HL-60/S4 treated with phorbol 12-myristate 13-acetate at 8.2 ng/mL for 4 days and 3 days (cell line): ENCODE results near the gene NRIP3.

Source experiments
- in situ Hi-C: fragments of 300-500 bp; cut with MboI; formaldehyde crosslinking; loops from 2 replicates; pipeline ENCODE4 v1.15.0; 2022; ENCODE audit warnings: low sequenced_read_pairs

Gene NRIP3

DNA sequence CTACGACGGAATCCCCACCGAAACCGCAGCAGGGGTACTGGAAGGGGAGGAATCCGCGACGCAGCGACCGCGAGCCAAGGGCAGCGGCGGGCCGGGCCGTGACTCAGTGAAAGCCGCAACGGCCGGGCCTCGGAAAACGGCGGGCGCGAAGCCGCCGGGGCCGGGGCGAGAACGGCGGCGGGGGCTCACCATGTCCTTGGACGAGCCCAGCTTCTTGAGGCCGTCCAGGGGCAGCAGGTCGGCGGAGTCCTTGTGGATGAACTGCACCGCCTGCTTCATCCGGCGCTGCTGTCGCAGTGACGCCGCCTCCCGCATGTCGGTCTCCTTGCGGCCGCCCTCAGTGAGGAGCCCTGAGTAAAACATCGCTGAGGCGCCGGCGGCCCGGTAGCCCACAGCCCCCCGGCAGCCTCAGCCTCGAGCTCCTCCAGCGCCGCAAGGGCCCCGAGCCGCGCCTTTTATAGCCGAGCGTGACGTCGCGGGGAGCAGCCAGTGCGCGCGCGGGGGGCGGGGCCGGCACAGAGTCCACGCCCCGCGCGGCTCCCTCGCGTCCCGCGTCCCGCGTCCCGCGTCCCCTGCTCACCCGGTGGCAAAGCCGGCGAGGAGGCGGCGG is at the start of gene NRIP3:
TSS of gene NRIP3 (minus strand) at position 429 of the 610 bp plus-strand sequence. CDS start at position 363, 66 bp downstream.
- in situ Hi-C loops: no loop called here

DNA sequence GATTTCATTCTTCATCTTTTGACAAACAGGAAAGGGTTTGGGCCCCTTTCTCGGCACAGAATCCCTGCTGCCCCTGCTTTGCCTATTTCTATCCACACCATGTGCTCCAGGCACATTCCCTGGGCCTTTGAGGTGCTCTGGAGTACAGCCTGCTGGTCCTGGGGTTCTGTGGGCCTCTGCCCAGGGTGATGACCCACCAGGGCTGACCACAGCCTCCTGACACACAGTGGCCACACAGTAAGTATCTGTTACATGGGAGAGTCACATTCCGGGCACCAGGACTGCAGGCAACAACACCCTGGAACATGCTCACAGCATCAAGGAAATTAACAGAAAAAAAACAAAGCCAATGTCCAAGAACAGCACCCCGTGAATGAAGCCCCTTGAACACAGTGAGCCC is 48.5 kb upstream of the NRIP3 start:
- in situ Hi-C loops: no loop called here

DNA sequence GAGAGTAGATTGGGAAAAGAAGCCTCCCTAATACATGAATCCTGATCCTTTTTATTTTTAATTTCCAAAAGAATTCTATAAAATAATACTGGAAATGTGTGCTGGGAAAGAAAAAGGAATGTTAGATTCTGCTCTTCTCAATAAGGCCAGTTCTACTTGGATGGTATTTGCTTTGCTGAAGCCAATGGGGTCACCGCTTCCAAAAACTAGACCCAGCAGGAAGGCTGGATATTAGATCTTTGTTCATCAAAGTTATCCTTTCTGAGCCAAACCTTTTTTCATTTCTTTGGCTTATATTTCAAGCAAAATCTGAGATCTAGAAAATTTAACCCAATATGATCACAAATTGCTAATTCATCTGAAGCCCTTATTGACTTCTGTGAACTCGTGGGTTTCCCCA is 46.2 kb upstream of the NRIP3 start:
- in situ Hi-C loops: no loop called here

DNA sequence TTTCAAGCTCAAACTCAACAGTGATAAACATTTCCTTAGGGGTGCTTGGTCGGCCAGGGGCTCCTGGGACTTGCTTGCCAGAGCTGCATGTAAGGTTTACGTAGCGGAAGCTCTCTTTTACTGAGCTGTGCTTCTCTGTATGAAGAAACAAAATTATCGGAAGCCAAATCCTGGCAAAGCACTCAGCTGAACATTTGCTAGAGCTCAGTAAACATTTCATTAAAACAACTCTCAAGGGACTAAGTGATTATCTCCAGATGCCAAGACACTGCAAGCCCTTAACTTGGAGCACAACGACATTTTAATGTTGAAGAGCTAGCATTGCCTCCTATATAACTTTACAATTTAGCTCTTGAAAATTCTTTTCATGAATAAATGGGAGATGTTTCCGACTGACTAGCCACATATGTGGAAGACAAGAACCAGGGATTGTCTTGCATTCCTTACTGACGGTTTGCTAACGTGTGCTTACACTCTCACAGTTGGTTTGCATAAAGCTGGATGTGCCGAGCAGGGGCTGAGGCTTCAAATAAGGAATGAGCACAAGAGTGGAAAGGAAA is 44.2 kb upstream of the NRIP3 start:
- in situ Hi-C loops: no loop called here

DNA sequence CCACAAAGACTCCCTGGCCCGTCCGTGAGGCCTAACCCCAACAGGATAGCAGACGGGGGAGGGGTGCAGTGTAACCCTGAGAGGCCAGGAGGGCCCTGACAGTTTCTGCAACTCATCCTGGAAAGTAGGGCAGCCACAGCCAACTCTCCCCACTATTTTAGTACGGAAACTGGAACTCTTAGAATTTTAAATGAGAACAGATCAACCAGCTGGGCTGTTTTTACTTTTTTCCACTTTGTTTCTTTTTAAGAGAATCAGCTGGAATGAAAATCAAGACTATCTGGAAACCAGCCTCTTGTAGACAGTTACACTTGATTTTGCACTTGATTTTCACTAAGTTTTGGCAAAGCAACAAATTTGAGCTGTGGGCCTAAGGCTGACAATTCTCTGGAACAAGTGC is 42.7 kb upstream of the NRIP3 start:
- in situ Hi-C loops: no loop called here

DNA sequence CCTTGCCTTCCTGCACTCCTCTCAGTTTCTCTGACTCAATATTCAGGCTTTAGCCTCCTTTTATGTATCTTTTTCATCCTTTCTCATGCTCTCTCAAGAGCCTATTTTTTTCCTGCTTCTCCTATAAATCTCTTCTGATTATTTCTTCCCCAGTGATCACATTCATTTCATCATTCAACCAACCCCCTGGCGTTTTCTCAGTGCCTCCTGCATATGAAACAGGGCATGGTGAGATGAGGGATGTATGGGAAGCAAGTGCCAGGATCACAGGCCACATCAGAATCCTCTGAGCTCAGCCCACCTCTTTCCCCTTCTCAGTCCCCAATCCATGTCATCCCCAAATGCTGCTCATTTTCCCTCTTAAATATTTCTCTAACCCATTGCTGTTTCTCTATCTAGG is 38.7 kb upstream of the NRIP3 start:
- in situ Hi-C loops: no loop called here

DNA sequence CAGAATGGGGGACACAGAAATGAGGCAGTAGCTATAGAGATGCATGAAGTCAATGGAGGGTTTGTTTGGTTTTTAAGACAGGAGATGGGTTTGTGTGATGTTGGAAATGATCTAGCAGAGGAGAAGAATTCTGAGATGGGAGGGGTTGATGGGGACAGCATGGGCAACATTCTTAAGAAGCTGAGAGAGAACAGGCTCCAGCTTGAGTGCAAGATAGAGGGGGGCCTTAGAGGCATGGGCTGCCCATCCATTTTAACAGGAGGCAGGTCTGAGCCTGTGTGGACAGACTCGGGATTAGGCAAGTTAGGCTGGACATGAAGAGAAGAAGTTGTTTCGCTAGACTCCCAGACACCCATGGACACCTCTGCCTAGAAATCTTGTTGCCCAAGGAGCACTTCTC is 37.9 kb upstream of the NRIP3 start:
- in situ Hi-C loops: no loop called here

DNA sequence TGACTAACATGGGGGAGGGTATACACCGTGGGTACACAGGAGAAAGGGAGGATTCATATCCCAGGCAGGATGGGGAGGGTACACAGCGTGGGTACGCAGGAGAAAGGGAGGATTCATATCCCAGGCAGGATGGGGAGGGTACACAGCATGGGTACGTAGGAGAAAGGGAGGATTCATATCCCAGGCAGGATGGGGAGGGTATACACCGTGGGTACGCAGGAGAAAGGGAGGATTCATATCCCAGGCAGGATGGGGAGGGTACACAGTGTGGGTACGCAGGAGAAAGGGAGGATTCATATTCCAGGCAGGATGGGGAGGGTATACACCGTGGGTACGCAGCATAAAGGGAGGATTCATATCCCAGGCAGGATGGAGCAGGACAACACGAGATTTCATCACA is 36.6 kb upstream of the NRIP3 start:
- in situ Hi-C loops: no loop called here

DNA sequence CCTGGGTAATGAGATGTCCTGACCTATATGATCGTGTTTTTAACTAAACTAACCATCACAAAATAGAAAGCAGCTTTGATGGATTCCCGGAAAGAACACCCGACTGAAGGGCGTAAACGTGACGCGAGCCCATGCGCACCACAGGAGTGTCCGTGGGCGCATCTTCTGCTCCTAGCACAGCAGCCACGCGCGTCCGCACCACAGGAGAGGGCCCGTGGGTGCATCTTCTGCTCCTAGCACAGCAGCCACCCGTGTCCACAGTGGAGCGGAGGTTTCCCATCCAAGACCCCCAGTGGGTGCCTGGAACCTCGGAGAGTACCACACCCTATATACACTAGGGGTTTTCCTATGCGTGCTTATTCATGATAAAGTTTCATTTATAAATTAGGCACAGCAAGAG is 36.1 kb upstream of the NRIP3 start:
- in situ Hi-C loops: no loop called here

DNA sequence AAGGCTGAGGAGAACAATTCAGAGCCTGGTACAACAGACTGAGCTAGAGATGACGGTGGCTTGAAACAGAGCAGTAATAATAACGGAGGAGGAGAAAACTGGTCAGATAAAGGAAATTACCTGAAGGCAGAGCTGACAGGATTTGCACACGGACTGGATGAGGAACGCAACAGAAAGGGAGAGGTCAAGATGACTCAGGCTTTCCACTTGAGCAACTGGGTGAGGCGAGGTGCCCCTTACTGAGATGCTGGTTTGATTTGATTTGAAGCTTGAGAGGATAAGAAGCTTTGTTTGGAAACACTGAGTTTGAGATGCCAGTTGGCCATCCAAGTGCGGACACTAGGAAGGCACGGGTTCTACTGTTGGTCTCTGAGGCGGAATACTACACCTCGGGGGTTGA is 35.4 kb upstream of the NRIP3 start:
- in situ Hi-C loops: no loop called here

DNA sequence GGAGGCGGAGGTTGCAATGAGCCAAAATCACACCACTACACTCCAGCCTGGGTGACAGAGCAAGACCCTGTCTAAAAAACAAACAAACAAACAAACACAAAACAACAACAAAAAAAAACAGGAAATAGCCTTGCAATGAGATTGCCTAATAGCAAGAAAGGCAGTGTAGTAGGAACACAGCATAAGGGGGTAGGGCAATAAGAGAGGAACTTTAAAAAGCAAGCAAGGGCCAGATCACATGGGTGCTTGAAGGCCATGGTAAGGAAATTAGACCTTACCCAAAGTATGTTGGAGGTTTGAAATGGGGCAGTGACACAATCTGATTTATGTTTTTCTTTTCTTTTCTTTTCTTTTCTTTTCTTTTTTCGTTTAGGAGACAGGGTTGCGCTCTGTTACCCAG is 34.7 kb upstream of the NRIP3 start:
- in situ Hi-C loops: no loop called here

DNA sequence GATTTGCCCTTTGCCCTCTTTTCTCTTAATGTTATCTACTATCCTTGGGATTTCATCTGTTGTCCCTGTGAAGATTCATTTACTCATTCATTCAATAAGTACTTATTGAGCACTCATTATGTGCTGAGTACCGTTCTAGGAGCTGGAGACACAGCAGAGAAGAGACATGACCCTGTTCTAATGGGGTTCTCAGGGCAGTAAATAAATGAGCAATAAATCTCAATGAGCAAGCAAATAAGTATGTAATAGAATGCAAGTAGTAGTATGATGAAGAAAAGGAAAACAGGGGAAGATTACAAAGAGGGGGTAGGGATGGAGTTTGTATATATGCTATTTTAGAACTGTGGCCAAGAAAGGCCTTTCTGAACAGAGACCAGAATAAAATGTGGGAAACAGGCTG is 34.2 kb upstream of the NRIP3 start:
- in situ Hi-C loops: no loop called here

DNA sequence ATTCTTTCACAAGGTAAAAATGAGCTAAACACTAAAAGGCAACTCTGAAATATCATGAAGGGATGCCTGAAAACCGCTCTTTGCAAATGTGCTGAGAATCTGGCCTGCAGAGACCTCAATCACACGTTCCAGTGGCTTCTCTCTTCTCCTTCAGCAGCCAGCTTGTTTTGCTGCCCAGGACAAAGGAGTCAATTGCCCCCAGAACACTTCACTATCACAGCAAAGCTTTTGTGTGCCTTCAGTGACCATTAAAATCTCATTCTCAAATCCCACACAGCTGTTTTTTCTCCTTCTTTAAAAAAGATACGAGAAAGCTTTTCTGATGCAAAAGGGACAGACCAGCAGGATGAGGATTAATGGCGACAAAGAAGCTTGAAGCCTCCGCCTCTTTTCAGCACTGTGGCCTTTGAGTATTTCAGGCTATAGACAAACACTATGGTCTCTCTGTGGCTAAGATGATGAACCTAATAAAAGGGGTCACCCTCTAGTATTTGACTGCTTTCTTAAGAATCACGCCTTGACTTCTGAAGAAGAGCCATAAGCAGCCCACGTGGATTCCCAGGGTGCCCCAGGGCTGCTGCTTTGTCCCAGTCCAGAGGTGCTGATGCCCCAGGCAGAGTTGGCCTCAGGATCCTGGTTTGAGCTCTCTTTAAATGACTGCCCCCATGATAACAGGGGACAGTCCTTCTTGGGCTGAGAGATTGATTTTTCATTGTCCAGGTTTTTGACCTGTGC is 33.4 kb upstream of the NRIP3 start:
- in situ Hi-C loops: no loop called here

DNA sequence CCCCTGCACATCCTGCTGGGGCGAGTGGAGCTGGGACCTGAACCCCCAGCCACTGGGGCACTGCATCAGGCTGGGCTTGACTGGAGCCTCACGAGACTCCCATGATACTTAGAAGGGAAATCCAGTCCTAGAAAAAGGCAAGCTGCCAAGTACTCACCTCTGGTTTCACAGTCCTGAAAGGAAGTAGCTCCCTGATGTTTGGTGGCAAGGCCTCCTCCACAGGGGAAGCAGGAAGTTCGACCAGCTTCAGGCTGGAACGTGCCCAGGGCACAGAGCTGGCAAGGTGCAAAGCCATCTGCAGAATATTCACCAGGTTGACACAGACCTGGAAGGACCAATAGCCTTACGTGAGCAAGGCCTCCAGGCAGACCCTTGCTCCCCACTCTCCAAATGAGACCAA is 26.8 kb upstream of the NRIP3 start:
- in situ Hi-C loops: no loop called here

DNA sequence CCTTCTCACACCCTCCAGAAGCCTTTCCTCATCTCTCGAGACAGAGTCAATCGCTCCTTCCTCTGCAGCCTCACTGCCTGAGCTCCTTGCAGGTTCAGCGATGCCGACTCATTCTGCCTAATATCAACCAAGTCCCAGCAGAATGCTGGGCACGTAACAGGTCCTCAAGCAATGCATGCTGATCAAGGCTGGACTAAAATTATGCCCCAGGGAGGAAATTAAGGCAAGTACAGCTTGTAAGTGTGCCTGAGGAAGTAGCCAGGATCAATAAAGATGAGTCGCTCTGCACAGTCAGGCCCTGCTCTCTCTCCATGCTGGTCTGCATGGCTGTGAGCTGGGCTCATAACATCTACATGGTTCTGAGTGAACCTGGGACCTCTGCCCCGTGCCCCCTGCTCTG is 25.6 kb upstream of the NRIP3 start:
- in situ Hi-C loops: no loop called here

DNA sequence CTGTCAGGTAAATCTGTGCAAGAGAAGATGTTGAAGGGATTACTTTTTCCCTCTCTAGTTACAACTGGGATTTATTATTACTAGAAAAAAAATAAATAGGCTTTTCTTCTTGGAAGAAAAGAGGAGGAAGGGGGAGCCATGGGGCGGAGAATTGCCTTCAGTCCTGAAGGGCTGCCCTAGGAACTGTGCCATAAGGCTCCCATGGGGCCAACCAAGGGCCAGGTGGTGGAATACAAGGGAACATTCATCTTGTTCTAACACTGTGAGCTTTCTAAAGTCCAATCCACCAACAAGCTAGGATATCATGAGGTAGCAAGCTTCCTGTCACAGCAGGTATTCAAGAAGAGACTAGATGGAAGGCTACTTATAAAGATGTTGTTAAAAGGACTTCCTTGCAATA is 24.8 kb upstream of the NRIP3 start:
- in situ Hi-C loops: no loop called here

DNA sequence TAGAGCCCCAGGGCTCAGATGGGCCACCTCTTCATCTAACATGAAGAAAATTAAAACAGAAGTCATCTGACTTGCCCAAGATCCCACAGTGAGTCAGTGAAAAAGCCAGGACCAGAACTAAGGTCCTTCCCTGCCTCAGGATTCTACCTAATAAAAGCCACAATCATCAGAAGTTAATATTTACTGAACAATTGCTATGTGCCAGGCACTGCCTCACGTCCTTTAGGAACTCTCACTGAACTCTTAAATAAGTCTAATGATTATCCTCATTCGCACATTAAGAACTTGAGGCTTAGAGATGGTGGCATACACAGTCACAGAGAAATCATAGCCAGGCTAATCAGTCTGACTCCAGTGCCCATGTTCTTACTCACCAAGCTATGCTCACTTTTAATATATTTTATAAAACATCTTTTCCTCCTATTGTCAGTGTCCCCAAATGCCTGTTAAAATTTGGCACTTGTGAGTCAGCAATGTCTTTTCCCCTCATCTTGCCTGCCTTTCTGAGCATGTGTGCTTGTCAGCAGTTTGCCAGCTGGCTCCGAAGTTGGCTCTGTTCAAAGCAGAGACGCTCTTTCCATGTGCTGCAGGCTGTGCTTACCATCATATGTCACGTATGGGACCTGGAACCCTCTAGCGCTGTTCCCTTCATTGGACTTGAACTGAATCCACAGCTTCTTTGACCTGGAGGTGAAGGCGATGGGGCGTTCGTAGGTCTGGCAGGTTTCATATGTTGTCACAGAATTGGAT is 21.5 kb upstream of the NRIP3 start:
- in situ Hi-C loops: no loop called here

DNA sequence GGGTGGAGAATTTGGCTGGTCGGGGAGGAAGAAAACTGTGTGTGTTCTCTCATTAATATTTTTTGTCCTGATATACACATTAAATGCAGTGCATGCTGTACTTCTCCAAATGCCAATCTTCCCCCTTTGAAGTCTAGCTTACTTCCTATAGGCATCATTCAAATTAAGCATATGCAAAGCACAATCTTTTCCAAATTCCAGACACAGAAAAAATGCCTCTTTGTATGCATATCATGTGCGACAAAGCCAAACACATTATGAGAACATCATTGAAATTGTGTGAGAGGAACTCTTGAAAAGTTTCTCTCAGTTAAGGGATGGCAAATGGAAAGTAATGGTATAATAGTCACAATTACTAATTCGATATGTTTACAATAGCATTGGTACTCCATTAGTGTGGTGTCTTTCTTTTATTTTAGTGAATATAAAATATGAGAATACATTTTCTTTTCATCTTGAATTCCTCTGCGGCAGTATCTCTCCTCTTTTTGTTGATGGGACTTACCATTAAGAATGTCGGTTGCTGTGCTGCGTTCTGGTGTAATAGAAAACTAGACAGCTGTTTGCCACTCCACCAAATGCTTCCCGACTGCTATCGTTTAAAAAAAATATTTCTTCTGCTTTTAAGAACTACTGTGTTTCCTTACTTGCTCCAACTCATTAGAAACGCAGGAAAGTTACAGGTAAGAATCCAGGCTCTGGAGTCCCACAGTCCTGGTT is 19.3 kb upstream of the NRIP3 start:
- in situ Hi-C loops: no loop called here

DNA sequence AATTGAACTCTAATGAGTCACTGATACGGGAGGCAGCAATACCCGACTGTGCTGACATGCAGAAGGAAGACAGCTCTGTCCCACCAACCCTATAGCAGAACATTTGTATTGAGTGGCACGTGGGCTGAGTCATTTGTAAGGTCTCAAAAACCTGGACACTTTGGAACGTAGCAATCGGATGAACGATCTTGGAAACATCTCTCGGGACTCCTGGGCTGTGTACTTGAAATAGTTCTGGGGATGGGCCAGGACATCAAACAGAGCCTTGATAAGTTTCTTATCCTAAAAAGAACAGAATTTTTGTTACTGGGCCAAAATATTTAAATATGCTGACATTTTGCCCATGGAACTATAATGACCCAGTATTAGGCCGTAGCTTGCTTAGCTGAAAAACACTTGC is 17.1 kb upstream of the NRIP3 start:
- in situ Hi-C loops: no loop called here

DNA sequence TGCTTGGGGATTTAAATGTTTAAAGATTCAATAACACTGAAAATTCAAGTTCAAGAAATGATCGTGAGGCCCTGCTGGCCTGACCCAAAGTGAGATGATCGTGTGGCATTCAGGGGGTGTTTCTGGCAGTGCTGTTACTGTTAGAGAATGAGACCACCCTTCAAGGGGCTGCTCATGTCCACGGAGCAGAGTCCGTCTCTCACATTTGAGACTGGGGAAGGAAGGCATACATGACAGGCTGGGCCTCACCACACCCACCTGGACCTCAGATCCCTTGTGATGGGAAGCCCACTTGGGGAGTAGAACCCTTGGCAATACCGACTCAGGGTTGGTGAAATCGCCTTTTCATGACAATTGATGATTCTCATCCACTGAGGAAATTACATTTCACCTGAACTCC is 16.1 kb upstream of the NRIP3 start:
- in situ Hi-C loops: no loop called here

DNA sequence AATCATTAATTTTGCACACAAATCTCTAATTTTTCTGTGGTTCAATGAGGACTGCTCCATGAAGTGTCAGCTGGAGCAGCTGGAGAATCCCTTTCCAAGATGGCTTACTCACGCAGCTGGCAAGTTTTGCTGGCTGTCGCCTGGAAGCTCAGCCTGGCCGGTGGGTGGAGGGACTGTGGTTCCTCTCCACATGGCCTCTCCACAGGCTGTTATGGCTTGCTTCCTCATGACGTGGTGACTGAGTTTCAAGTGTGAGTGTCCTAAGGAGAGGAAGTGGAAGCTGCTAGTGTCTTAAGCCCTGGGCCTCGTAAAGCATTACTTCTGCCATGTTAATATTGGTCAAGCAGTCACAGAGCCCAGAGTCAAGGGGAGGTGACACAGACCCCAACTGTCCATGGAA is 14.0 kb upstream of the NRIP3 start:
- in situ Hi-C loops: no loop called here
